HepG2 (cell line): ENCODE measurements around the gene ANO1.

Source experiments
- CHCHD3 ChIP-seq: sonication (generic); formaldehyde crosslinking; IDR thresholded peaks from 2 replicates; pipeline ENCODE4 v1.8.0; 2022; ENCODE audit warnings: mild to moderate bottlenecking, missing genetic modification reagents, moderate library complexity
- ELF1 ChIP-seq: sonication (generic); formaldehyde crosslinking; IDR thresholded peaks from 2 replicates; pipeline ENCODE4 v1.4.0; 2020; ENCODE audit warnings: missing genetic modification reagents
- EZH2 ChIP-seq: conservative IDR thresholded peaks from 2 replicates; pipeline ENCODE4 v1.6.1; 2012; ENCODE audit warnings: mild to moderate bottlenecking, low read depth, low read length, moderate library complexity
- MAZ ChIP-seq, 2 experiments: sonication (generic) in 1 of 2; formaldehyde crosslinking in 1 of 2; IDR thresholded peaks; 2 replicates each; pipeline versions ENCODE4 v1.5.0 to v1.6.1; 2012 to 2020; ENCODE audit warnings: low read depth in 2 of 2, mild to moderate bottlenecking in 2 of 2, borderline replicate concordance in 1 of 2, improper control_type of control experiment in 1 of 2, low read length in 1 of 2, missing genetic modification reagents in 1 of 2, moderate library complexity in 1 of 2
- MED1 ChIP-seq: sonication (generic); formaldehyde crosslinking; IDR thresholded peaks from 2 replicates; pipeline ENCODE4 v1.4.0; 2020; ENCODE audit warnings: missing genetic modification reagents
- NCOR1 ChIP-seq: fragments of 200-600 bp; sonication (generic); IDR thresholded peaks from 2 replicates; pipeline ENCODE4 v1.7.0; 2017; ENCODE audit warnings: antibody characterized with exemption, low read length, borderline replicate concordance
- SETDB1 ChIP-seq: sonication (generic); formaldehyde crosslinking; IDR thresholded peaks from 2 replicates; pipeline ENCODE4 v1.5.1; 2020; ENCODE audit warnings: missing genetic modification reagents, mild to moderate bottlenecking, borderline replicate concordance
- SOX6 ChIP-seq, 2 experiments: fragments of 450-650 bp in 1 of 2; sonication (generic) in 1 of 2; formaldehyde crosslinking in 1 of 2; IDR thresholded peaks; 2 replicates each; pipeline versions ENCODE4 v1.4.0 to v1.6.1; 2017 to 2020; ENCODE audit warnings: antibody characterized with exemption in 1 of 2, mild to moderate bottlenecking in 1 of 2, missing genetic modification reagents in 1 of 2
- ZNF335 ChIP-seq: sonication (generic); formaldehyde crosslinking; IDR thresholded peaks from 2 replicates; pipeline ENCODE4 v1.4.0; 2020; ENCODE audit warnings: missing genetic modification reagents
- ZNF790 ChIP-seq: sonication (generic); formaldehyde crosslinking; IDR thresholded peaks from 2 replicates; pipeline ENCODE4 v1.8.0; 2022; ENCODE audit warnings: missing genetic modification reagents, mild to moderate bottlenecking, borderline replicate concordance
- TF ChIP-seq, protein P1 (sequence below): sonication (generic); formaldehyde crosslinking; IDR thresholded peaks from 2 replicates; pipeline ENCODE4 v1.8.1; 2023; ENCODE audit warnings: missing genetic modification reagents, inconsistent platforms, borderline replicate concordance
- TF ChIP-seq, protein P2 (sequence below): sonication (generic); formaldehyde crosslinking; IDR thresholded peaks from 2 replicates; pipeline ENCODE4 v1.4.0; 2020; ENCODE audit warnings: mild to moderate bottlenecking, missing genetic modification reagents

DNA sequence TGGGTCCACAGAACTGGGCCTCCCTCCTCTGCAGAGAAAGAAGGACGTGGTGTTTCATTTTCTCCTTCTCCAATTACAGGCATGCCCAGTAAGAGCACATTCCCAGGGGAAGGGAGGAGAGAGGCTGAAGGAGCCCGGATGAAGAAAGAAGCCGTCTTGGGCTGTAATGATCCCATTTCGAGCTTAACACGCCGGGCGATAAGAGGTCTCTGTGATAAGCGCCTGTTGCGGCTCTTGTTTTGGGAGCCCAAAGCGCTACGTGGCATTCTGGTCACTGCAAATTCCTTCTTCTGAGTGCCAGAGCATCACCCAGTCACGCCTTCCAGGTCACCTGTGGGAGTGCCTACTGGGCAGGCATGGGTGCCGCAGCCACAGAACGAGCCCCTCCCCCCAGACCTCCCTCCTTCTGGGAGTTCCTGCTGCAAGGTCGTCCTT lies 57.5 kb downstream of the ANO1 start:
- TF ChIP-seq SOX6 (IDR thresholded peaks at IDR 0.05) (no peak), SOX6 (CRISPR knock-in tag; IDR thresholded peaks at IDR 0.05) (no peak), ELF1 (CRISPR knock-in tag) (no peak), ZNF790 (CRISPR knock-in tag) (no peak), EZH2 (no peak), MAZ (IDR thresholded peaks at IDR 0.05; ENCODE audit: borderline replicate concordance, low read depth, low read length) (no peak), MAZ (CRISPR knock-in tag; IDR thresholded peaks at IDR 0.05; ENCODE audit: low read depth) (no peak), NCOR1 (no peak), ZNF335 (CRISPR knock-in tag) (no peak), SETDB1 (CRISPR knock-in tag) (no peak), CHCHD3 (CRISPR knock-in tag) (no peak), MED1 (CRISPR knock-in tag) (no peak)
- TF ChIP-seq, protein P1, sequence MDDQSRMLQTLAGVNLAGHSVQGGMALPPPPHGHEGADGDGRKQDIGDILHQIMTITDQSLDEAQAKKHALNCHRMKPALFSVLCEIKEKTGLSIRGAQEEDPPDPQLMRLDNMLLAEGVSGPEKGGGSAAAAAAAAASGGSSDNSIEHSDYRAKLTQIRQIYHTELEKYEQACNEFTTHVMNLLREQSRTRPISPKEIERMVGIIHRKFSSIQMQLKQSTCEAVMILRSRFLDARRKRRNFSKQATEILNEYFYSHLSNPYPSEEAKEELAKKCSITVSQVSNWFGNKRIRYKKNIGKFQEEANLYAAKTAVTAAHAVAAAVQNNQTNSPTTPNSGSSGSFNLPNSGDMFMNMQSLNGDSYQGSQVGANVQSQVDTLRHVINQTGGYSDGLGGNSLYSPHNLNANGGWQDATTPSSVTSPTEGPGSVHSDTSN (CRISPR knock-in tag): no peak
- TF ChIP-seq, protein P2, sequence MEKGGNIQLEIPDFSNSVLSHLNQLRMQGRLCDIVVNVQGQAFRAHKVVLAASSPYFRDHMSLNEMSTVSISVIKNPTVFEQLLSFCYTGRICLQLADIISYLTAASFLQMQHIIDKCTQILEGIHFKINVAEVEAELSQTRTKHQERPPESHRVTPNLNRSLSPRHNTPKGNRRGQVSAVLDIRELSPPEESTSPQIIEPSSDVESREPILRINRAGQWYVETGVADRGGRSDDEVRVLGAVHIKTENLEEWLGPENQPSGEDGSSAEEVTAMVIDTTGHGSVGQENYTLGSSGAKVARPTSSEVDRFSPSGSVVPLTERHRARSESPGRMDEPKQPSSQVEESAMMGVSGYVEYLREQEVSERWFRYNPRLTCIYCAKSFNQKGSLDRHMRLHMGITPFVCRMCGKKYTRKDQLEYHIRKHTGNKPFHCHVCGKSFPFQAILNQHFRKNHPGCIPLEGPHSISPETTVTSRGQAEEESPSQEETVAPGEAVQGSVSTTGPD (CRISPR knock-in tag): no peak
